H1 (cell line): ENCODE results near the gene ASPG. TPM values are rescaled to one million over a fixed set of nuclear protein-coding genes. Genes with fewer than 3 reads are reported as not detected.

Experiments
- CTCF ChIA-PET: fragments of 300-600 bp; sonication (Branson Sonifier 250); formaldehyde crosslinking; loops from one replicate; lab custom pipeline; 2021; ENCODE audit not compliant: partially characterized antibody; lab: Charles Lee
- POLR2A ChIA-PET: fragments of 300-600 bp; sonication (Branson Sonifier 250); formaldehyde crosslinking; loops from one replicate; lab custom pipeline; 2021; ENCODE audit warnings: inconsistent platforms; ENCODE audit not compliant: partially characterized antibody; lab: Charles Lee
- DNase-seq, 2 experiments: peaks; one replicate each; pipeline versions ENCODE4 v3.0.0 to v3.0.0-alpha.2; 2010 to 2022; ENCODE audit warnings: low spot score in 2 of 2, low read depth in 1 of 2, mixed read lengths in 1 of 2
- FAIRE-seq: peaks from 2 replicates; lab custom pipeline; 2011; peaks lifted over from hg19 to GRCh38; lab: Jason Lieb, UNC
- H2AFZ ChIP-seq: 2 replicates; pipeline ENCODE4 v1.8.1; 2012; ENCODE audit warnings: low read length, inconsistent platforms
- H2AK5ac ChIP-seq: 2 replicates; pipeline ENCODE4 v1.6.1; 2013; ENCODE audit warnings: low read depth, low read length
- H2BK120ac ChIP-seq: replicated peaks from 2 replicates; pipeline ENCODE3; 2013; ENCODE audit warnings: low read depth, low read length, inconsistent platforms
- H2BK12ac ChIP-seq: 2 replicates; pipeline ENCODE4 v1.6.1; 2013; ENCODE audit warnings: low read depth, low read length
- H2BK15ac ChIP-seq: 2 replicates; pipeline ENCODE4 v1.6.1; 2013; ENCODE audit warnings: low read length
- H2BK20ac ChIP-seq: 2 replicates; pipeline ENCODE4 v1.6.1; 2013; ENCODE audit warnings: low read length
- H2BK5ac ChIP-seq: 2 replicates; pipeline ENCODE4 v1.6.1; 2013; ENCODE audit warnings: low read depth, low read length
- H3K14ac ChIP-seq: 2 replicates; pipeline ENCODE4 v1.6.1; 2013; ENCODE audit warnings: inconsistent platforms; ENCODE audit not compliant: insufficient read length
- H3K18ac ChIP-seq: 2 replicates; pipeline ENCODE4 v1.6.1; 2013; ENCODE audit warnings: low read length; ENCODE audit errors: extremely low read depth
- H3K23ac ChIP-seq: 2 replicates; pipeline ENCODE4 v1.6.1; 2013; ENCODE audit warnings: inconsistent platforms; ENCODE audit not compliant: insufficient read length
- H3K23me2 ChIP-seq: 2 replicates; pipeline ENCODE4 v1.6.1; 2013; ENCODE audit warnings: low read depth, low read length
- H3K27ac ChIP-seq: 2 replicates; pipeline ENCODE4 v1.6.1; 2011; ENCODE audit warnings: low read depth, low read length, inconsistent platforms
- H3K27me3 ChIP-seq, 4 experiments: replicated peaks in 1 of 4; 1 replicate in 1 of 4; 2 replicates in 3 of 4; pipeline versions ENCODE4 v1.6.1 to v1.8.1; 2011 to 2013; ENCODE audit warnings: low read length in 3 of 4, mild to moderate bottlenecking in 3 of 4, inconsistent platforms in 2 of 4, mixed read lengths in 2 of 4, moderate library complexity in 1 of 4; ENCODE audit not compliant: control insufficient read depth in 3 of 4, insufficient read depth in 3 of 4; ENCODE audit errors: extremely low read depth in 1 of 4
- H3K36me3 ChIP-seq, 4 experiments: 2 replicates each; pipeline versions ENCODE4 v1.6.1 to v1.8.1; 2011 to 2013; ENCODE audit warnings: mild to moderate bottlenecking in 4 of 4, low read length in 3 of 4, moderate library complexity in 2 of 4, control low read depth in 1 of 4, inconsistent platforms in 1 of 4; ENCODE audit not compliant: insufficient read depth in 4 of 4, control insufficient read depth in 2 of 4
- H3K4ac ChIP-seq: replicated peaks from 2 replicates; pipeline ENCODE3; 2013; ENCODE audit warnings: low read length, low read depth, mixed read lengths, inconsistent platforms; ENCODE audit not compliant: insufficient read length
- H3K4me1 ChIP-seq, 4 experiments: replicated peaks in 1 of 4; 1 replicate in 1 of 4; 2 replicates in 3 of 4; pipeline versions ENCODE4 v1.6.1 to v1.8.1; 2011 to 2013; ENCODE audit warnings: low read length in 3 of 4, inconsistent platforms in 2 of 4, mixed read lengths in 1 of 4; ENCODE audit not compliant: insufficient read depth in 4 of 4, control insufficient read depth in 3 of 4
- H3K4me2 ChIP-seq, 2 experiments: 2 replicates each; pipeline versions ENCODE4 v1.6.1 to v1.8.1; 2011 to 2013; ENCODE audit warnings: low read depth in 2 of 2, low read length in 2 of 2, control low read depth in 1 of 2, inconsistent platforms in 1 of 2, mild to moderate bottlenecking in 1 of 2; ENCODE audit not compliant: insufficient read depth in 1 of 2
- H3K4me3 ChIP-seq, 4 experiments: fragments of 200-600, 300-600 bp in 1 of 4; sonication (generic), shearing (Covaris generic), sonication (Bioruptor Twin) in 1 of 4; 2 replicates each; pipeline versions ENCODE4 v1.5.1 to v1.8.1; 2011 to 2016; ENCODE audit warnings: low read length in 4 of 4, low read depth in 3 of 4, control low read depth in 2 of 4, inconsistent platforms in 2 of 4, mild to moderate bottlenecking in 2 of 4, mixed read lengths in 1 of 4, moderate library complexity in 1 of 4; ENCODE audit not compliant: insufficient read depth in 2 of 4; ENCODE audit errors: extremely low read depth in 1 of 4
- H3K56ac ChIP-seq: replicated peaks from 2 replicates; pipeline ENCODE3; 2013; ENCODE audit warnings: low read depth, mild to moderate bottlenecking, mixed read lengths, low read length, inconsistent platforms; ENCODE audit not compliant: insufficient read length
- H3K79me1 ChIP-seq: 2 replicates; pipeline ENCODE4 v1.6.1; 2013; ENCODE audit warnings: low read depth, low read length, control low read depth
- H3K79me2 ChIP-seq, 2 experiments: 2 replicates each; pipeline versions ENCODE4 v1.6.1 to v1.8.1; 2012 to 2013; ENCODE audit warnings: low read length in 2 of 2, mild to moderate bottlenecking in 2 of 2, inconsistent platforms in 1 of 2; ENCODE audit not compliant: insufficient read depth in 2 of 2, control insufficient read depth in 1 of 2
- H3K9ac ChIP-seq, 4 experiments: replicated peaks in 1 of 4; 1 replicate in 1 of 4; 2 replicates in 3 of 4; pipeline versions ENCODE4 v1.6.1 to v1.8.1; 2011 to 2013; ENCODE audit warnings: low read depth in 3 of 4, low read length in 3 of 4, control low read depth in 2 of 4, mild to moderate bottlenecking in 2 of 4, moderate library complexity in 2 of 4, inconsistent platforms in 1 of 4; ENCODE audit errors: extremely low read depth in 1 of 4
- H3K9me3 ChIP-seq, 2 experiments: 2 replicates each; pipeline versions ENCODE4 v1.6.1 to v1.8.1; 2012 to 2013; ENCODE audit warnings: mild to moderate bottlenecking in 2 of 2, moderate library complexity in 2 of 2, control low read depth in 1 of 2, inconsistent platforms in 1 of 2, low read depth in 1 of 2, low read length in 1 of 2, mixed read lengths in 1 of 2; ENCODE audit not compliant: insufficient read depth in 2 of 2
- H4K20me1 ChIP-seq, 2 experiments: replicated peaks in 1 of 2; 2 replicates each; pipeline versions ENCODE3 to v1.8.1; 2011 to 2013; ENCODE audit warnings: inconsistent platforms in 2 of 2, low read length in 2 of 2, mild to moderate bottlenecking in 1 of 2; ENCODE audit not compliant: insufficient read depth in 2 of 2, control insufficient read depth in 1 of 2
- H4K5ac ChIP-seq: 2 replicates; pipeline ENCODE4 v1.6.1; 2013; ENCODE audit warnings: low read length, low read depth, mixed read lengths, inconsistent platforms; ENCODE audit not compliant: insufficient read length
- H4K8ac ChIP-seq: 2 replicates; pipeline ENCODE4 v1.8.0; 2013; ENCODE audit warnings: mild to moderate bottlenecking, moderate library complexity, low read length, inconsistent platforms; ENCODE audit not compliant: insufficient read depth; ENCODE audit errors: extremely low read depth
- H4K91ac ChIP-seq: replicated peaks from 2 replicates; pipeline ENCODE3; 2013; ENCODE audit warnings: low read length, mixed read lengths, inconsistent platforms; ENCODE audit not compliant: insufficient read length
- FOSL1 ChIP-seq: IDR thresholded peaks from 2 replicates; pipeline ENCODE4 v1.6.1; 2011; ENCODE audit warnings: mild to moderate bottlenecking, low read depth, low read length, moderate library complexity; ENCODE audit not compliant: insufficient read depth
- KDM4A ChIP-seq: IDR thresholded peaks from one replicate; pipeline ENCODE4 v1.7.1; 2012; ENCODE audit warnings: low read depth, mild to moderate bottlenecking, moderate library complexity, low read length, inconsistent platforms; ENCODE audit not compliant: severe bottlenecking
- POLR2AphosphoS5 ChIP-seq: IDR thresholded peaks from 2 replicates; pipeline ENCODE4 v1.6.1; 2011; ENCODE audit warnings: low read depth, low read length
- RXRA ChIP-seq: IDR thresholded peaks from 2 replicates; pipeline ENCODE4 v1.6.1; 2011; ENCODE audit warnings: low read depth, mild to moderate bottlenecking, low read length, moderate library complexity; ENCODE audit not compliant: insufficient read depth
- SIRT6 ChIP-seq: IDR thresholded peaks from one replicate; pipeline ENCODE4 v1.7.1; 2012; ENCODE audit warnings: low read length, inconsistent platforms
- WGBS, 2 experiments: shearing (Covaris generic) in 1 of 2; methylation state at CpG; one replicate each; pipeline versions ENCODE4 v1.1.6 to v1.1.7; 2013 to 2015; ENCODE audit warnings: low lambda C conversion rate in 2 of 2, mixed read lengths in 2 of 2, inconsistent platforms in 1 of 2, low coverage in 1 of 2, missing lambda C conversion rate in 1 of 2; ENCODE audit not compliant: insufficient replicate concordance in 2 of 2, insufficient coverage in 1 of 2, insufficient read length in 1 of 2; ENCODE audit errors: extremely low coverage in 1 of 2, missing lambda C conversion rate in 1 of 2; 5-methylcytosine and 5-hydroxymethylcytosine counted together
- polyA plus RNA-seq, 7 experiments: library from polyadenylated mRNA; depleted of rRNA in 3 of 7; stranded (reverse) in 5 of 7; unstranded in 2 of 7; fragments of >200 nt in 5 of 7; fragments of 200-250 nt in 2 of 7; gene quantifications; 1 replicate in 5 of 7; 2 replicates in 1 of 7; 4 replicates in 1 of 7; pipeline versions ENCODE4 v1.2.1 to v1.2.3, GENCODE V29; 2011 to 2013; ENCODE audit warnings: missing spikeins in 2 of 7, mixed read lengths in 2 of 7
- total RNA-seq: library from RNA; stranded (reverse); fragmentation: NEBNext Ultra II Directional; extraction: Animal tissue kit (Norgen Biotek cat#: 25700); gene quantifications from 2 replicates; pipeline ENCODE4 v1.2.1, GENCODE V29; 2021

ASPG gene
- total and polyA plus RNA-seq, 2 of the 8 experiments (the other 6 are each of a cell fraction or from before 2014, with no cell fraction given) = 0.34 to 0.59 TPM

DNA sequence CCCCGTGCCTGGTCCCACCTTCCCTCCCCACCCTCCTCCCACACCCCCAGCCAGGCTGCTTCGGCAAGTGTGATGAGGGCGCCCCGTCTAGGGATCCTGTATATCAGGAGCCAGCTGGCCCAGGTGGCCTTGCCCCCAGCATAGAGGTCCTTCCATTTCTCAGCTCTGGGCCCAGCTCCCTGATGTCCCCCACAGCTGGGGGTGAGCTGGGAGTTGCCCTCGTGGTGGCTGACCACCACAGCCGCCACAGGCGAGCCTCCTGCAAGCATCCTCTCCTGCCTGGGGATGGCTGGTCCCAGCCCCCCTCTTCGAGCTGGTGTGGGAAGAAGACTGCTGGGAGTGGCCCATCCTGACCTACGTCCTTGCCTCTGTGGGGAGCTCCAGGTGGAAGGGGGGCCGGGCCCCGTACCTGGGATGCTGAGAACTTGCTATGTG, 7.4 kb downstream of the ASPG start:
- H4K91ac ChIP-seq = no peak overlapping the region
- H3K79me1 ChIP-seq = no peaks in the 10 kb centered on the region
- H2BK20ac ChIP-seq = no peak overlapping the region
- no peaks in the 10 kb centered on the region for H3K27me3 ChIP-seq
- H3K36me3 ChIP-seq = no peaks in the 10 kb centered on the region
- peak in 1 of 2 experiments; percentile 42 for DNase-seq
- no peak overlapping the region for H2BK5ac ChIP-seq
- no peak overlapping the region for H2BK15ac ChIP-seq
- H3K23me2 ChIP-seq = no peaks in the 10 kb centered on the region
- no peak overlapping the region for H3K9ac ChIP-seq
- CTCF ChIA-PET = interaction anchor here (0.9 to 6.6 kb wide), 8 partner anchors 8 to 98 kb away, joined by 3 to 76 read pairs (median 5); partner anchors contain the start of gene ASPG
- H4K5ac ChIP-seq = no peak overlapping the region
- no peak overlapping the region for H3K56ac ChIP-seq
- H3K14ac ChIP-seq = no peak overlapping the region
- H3K27ac ChIP-seq = no peak overlapping the region
- no peaks in the 10 kb centered on the region for H3K79me2 ChIP-seq
- H4K20me1 ChIP-seq = no peaks in the 10 kb centered on the region
- H3K4me1 ChIP-seq = peaks cover 0 to 7% (median 4%) of the 10 kb centered on the region in 4 experiments; a peak in 3 of 7 replicates
- H3K9me3 ChIP-seq = no peaks in the 10 kb centered on the region; a peak in 1 of 4 replicates
- H2BK120ac ChIP-seq = no peak overlapping the region
- 83% methylated on average over 9 of the region's 11 CpGs; no CpG with 5 or more reads in 1 of the 2 experiments for WGBS, 2 experiments
- H4K8ac ChIP-seq = no peak overlapping the region; the same call in 1 of the 2 replicates
- H3K18ac ChIP-seq = no peak overlapping the region
- no peak overlapping the region for H2AK5ac ChIP-seq
- no peak overlapping the region for H3K23ac ChIP-seq
- no peak for FAIRE-seq
- H2AFZ ChIP-seq = no peak overlapping the region
- POLR2A ChIA-PET = no interaction called here
- H3K4me2 ChIP-seq = no peak overlapping the region
- no peak overlapping the region for H3K4me3 ChIP-seq
- no peak overlapping the region for H2BK12ac ChIP-seq
- no peak overlapping the region for H3K4ac ChIP-seq
- TF ChIP-seq RXRA (no peak), SIRT6 (no peak), KDM4A (no peak), POLR2AphosphoS5 (no peak), FOSL1 (no peak)
